CD4-positive, alpha-beta T cell treated with Interleukin-10 for 1 hour (primary cell): ENCODE data around the gene RAP2A.

Experiments used
- DNase-seq: peaks from one replicate; pipeline ENCODE4 v3.0.0-alpha.2; 2020

The RAP2A gene

DNA sequence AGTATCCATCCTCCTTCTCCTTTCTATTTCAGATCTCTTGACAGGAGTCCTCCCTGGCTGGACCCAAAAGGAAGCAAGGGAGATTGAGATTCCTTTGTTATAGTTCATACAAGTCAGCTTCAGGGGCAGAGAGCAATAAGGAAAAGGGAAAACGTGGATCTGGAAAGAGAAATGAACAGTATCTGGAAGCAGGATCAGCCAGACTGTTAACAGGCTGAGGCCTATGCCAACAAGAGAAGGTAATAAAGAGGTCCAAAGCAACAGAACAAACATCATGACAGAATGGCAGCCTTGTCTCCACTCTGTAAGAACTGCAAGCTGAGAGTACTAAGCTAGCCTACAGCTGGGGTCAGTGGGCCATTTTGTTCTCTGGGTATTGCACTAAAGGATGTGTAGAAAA lies 64.5 kb downstream of the RAP2A start:
- DNase-seq, result no peak

DNA sequence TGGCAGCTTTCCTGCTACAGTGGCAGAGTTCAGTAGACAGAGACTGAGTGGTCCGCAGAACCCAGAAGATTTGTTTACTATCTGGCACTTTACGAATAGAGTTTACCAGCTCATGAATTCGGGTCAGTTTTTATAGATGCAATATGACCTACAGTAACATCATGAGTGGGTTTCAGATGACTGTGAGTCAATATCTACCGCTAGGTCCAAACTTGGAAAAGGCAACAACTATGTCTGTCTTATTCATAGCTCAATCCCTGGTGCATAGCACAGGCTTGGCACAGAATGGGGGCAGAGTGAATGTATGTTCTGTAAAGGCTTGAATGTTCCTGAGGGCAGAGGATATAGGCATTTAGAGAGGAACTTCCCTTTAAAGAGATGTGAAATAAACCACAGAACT lies 65.2 kb downstream of the RAP2A start:
- no peak for DNase-seq

DNA sequence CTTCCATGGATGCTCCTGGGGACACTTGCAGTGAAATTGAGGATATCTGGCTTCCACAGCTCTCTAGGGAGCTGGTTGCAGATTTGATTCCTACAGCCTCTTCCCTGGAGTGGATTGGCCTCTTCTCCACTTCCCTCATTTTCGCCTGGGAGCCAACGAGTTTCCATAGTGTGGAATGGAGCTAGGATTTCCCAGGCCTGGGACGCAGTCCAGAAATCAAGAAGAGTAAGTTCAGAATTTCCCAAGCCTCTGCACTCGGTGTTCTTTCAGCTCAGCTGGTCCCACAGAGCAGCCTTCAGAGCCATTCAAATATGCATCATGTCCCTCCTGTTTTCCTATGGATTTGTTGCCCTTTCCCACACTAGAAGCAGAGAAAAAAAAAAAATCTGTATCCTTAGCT lies 68.2 kb downstream of the RAP2A start:
- no peak for DNase-seq

DNA sequence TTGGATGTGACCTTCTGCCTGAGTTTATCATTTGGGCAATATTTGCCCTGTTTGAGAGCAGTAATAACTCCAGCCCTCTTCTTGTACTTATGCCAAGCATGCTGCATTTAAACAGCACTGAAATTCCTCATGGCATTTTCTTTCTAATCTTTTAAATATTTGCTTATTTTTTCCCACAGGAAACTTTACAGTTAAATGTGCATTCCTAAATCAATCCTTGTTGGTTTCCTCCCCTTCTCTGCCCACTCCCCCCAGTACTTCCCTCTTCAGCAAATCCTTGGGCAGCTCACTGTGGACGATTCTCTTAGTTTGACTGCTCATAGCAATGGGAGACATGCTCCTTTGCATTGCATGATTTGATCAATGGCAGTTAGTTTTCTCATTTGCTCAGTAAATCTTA lies 68.7 kb downstream of the RAP2A start:
- DNase-seq, result no peak

DNA sequence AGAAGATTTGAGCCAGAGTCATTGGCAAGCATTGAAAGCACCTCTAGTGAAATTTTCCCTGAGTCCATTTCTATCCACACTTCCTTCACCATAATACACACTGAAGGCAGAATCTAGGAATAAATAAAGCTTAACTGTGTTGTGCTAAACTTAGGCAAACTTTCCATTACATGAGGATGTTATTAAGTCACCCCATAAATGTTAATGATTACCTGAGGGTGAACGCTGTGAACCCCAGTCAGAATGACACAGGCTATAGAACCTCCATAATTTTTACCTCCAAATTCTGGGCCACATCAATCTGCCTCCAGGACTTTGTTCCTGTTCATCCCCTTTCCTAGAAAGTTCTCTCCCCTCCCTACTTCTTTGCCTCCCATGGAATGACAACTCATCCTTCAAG lies 71.0 kb downstream of the RAP2A start:
- no peak for DNase-seq

DNA sequence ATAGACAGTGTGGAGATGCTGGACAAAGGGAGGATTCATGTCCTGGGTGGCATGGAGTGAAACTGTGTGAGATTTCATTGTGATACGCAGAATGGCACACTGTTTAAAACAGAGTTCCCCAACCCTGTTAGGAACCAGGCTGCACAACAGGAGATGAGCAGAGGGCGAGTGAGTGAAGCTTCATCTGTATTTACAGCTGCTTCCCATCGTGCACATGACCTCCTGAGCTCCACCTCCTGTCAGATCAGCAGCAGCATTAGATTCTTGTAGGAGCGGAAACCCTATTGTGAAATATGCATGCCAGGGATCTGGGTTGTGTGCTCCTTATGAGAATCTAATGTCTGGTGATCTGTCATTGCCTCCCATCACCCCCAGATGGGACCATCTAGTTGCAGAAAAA lies 72.5 kb downstream of the RAP2A start:
- DNase-seq, result no peak

DNA sequence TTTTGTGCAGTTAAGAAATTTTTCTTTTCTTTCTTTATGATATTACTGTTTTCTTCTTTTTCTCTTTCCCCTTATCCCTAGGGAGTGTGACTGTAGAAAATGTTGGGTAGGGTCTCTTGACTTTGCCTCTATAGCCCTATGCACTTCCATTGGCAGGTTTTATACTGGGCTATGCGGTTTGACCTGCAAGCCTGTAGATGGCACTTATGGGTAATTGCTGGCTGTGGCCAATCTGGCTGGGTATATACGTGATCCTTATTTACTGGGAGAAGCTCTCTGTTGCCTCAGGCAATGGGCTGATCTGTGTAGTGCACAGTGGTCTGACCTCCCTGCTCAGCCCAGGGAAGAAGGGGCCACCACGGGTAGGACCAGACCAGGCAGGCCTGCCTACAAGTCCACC lies 78.8 kb downstream of the RAP2A start:
- DNase-seq, result no peak

DNA sequence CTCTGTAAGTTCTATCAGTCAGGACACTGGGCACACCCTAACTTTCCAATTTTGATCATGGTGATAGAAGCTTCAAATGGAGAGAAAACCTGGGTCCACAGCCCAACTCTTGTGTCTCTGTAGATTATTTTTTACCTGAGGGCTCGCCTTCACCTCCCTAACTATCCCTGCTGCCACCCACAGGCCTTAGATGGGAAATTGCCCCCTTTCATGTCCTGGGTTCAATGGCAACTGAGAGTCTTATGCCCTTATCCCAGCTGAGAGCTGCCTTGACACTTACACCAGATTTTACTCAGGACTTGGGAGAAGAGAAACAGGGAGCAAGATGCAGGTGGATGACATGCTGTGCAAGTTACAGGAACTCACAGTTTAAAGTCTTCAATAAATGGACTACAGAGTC lies 81.7 kb downstream of the RAP2A start:
- DNase-seq, result no peak

DNA sequence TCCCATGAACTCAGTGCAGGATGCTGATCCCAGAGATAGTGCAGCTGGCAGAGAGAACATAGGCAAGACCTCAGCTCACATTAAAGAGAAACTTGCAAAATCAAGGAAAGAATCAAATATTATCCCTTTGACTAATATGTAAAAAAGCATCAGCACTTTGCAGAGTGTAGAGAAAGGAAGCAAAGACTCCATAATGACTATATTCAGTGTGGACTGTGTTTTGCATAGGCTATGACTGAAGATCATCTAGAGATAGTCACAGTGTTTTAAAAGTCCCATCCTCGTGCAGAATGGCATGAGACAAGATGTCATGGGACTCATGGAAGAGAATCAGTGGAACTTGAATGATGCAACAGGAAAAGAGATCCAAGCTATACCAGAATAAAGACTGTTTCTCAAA lies 84.0 kb downstream of the RAP2A start:
- no peak for DNase-seq
